Colonic mucosa (tissue), 4 donors: ENCODE data around the gene ZNF280A. TPM values are rescaled to one million over a fixed set of nuclear protein-coding genes. Genes with fewer than 3 reads are reported as not detected.

Experiments used
- DNase-seq: peaks from one replicate; pipeline ENCODE4 v3.0.0-alpha.2; 2020
- H3K27ac ChIP-seq: fragments of 200-600 bp; one replicate; pipeline ENCODE4 v1.8.0; 2021
- H3K27me3 ChIP-seq: fragments of 200-600 bp; one replicate; pipeline ENCODE4 v1.8.0; 2021
- H3K36me3 ChIP-seq: fragments of 200-600 bp; one replicate; pipeline ENCODE4 v1.8.0; 2021
- H3K4me1 ChIP-seq: fragments of 200-600 bp; one replicate; pipeline ENCODE4 v1.8.0; 2021; ENCODE audit warnings: mild to moderate bottlenecking
- H3K4me3 ChIP-seq: fragments of 200-600 bp; one replicate; pipeline ENCODE4 v1.8.0; 2021
- H3K9ac ChIP-seq, 2 donors: one replicate each; pipeline ENCODE4 v1.7.0; 2013; ENCODE audit warnings: control low read depth in 2 of 2, low read depth in 2 of 2, low read length in 2 of 2
- H3K9me3 ChIP-seq: fragments of 200-600 bp; one replicate; pipeline ENCODE4 v1.8.0; 2021
- intact Hi-C: fragments of 100-400 bp; cut with DNase I; formaldehyde crosslinking; loops from one replicate; pipeline ENCODE4 v1.14.1; 2022
- total RNA-seq, 2 donors: library from RNA; stranded (reverse); fragmentation: NEBNext Ultra II Directional in 1 of 2; extraction: Animal tissue kit (Norgen Biotek cat#: 25700) in 1 of 2; gene quantifications; one replicate each; pipeline ENCODE4 v1.2.1, GENCODE V29; 2021
- TF ChIP-seq, protein P1 (sequence below): fragments of 200-600 bp; IDR thresholded peaks from one replicate; pipeline ENCODE4 v1.8.0; 2022; ENCODE audit warnings: antibody characterized with exemption, mild to moderate bottlenecking
- donor health status: healthy.
- donor health status: DM: no; HTN: no; CAD: no.
- donor health status: DM: no; HTN: no; CAD: no.

The ZNF280A gene
- total RNA-seq, 2 donors from 2014 or later = not detected

DNA sequence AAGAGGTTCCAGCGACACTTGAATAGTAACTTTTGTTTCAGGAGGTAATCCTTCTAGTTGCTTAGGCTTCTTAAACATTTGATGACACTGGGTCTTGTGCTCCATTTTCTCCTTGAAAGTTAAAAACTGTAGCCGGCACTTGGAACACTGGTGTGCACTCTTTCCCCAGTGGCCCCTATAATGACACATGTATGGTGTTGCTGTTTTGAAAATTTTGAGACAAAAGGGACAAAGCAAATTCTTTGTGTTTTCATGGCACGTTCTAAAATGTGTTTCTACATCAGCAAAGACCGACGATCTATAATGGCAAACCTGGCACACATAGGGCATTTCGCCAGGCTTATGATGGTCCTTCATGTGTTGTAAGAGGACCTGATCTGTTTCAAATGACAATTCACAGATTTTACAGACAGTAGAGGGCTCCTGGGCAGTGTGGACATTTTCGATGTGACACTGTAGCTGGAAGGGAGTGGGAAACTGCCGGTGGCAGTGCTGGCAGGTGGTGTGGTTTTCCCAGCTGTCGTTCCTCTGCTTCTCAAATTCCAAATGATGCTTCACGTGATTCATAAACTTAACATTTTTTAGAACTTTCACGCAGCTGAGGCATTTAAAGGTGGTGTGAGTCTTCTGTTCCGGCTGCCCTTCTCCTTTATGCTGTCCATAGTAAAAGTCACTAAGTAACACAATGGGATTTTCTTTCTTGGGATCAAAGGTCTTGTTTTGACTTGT is 32.0 kb downstream of the ZNF280A start:
- Histone ChIP-seq H3K27me3 (no peaks in the 10 kb centered on the region), H3K4me1 (no peaks in the 10 kb centered on the region), H3K9ac (no peak overlapping the region), H3K36me3 (no peaks in the 10 kb centered on the region), H3K27ac (no peak overlapping the region), H3K4me3 (no peak overlapping the region), H3K9me3 (no peaks in the 10 kb centered on the region)
- TF ChIP-seq, protein P1, sequence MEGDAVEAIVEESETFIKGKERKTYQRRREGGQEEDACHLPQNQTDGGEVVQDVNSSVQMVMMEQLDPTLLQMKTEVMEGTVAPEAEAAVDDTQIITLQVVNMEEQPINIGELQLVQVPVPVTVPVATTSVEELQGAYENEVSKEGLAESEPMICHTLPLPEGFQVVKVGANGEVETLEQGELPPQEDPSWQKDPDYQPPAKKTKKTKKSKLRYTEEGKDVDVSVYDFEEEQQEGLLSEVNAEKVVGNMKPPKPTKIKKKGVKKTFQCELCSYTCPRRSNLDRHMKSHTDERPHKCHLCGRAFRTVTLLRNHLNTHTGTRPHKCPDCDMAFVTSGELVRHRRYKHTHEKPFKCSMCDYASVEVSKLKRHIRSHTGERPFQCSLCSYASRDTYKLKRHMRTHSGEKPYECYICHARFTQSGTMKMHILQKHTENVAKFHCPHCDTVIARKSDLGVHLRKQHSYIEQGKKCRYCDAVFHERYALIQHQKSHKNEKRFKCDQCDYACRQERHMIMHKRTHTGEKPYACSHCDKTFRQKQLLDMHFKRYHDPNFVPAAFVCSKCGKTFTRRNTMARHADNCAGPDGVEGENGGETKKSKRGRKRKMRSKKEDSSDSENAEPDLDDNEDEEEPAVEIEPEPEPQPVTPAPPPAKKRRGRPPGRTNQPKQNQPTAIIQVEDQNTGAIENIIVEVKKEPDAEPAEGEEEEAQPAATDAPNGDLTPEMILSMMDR = no peak
- intact Hi-C loops = no loop called here
- no peak for DNase-seq

DNA sequence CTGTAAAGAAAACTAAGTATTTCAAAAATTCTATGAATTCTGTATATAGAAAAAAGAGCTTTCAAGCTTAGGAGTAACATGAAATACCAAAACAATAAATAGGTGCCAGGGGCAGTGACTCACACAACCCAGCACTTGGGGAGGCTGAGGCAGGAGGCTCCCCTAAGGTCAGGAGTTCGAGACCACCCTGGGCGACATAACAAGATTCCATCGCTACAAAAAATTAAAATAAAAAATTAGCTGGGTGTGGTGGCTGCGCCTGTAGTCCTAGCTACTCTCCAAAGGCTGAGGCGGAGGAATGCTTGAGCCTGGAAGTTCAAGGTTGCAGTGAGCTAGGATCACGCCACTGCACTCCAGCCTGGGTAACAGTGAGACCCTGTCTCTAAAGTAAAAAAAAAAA is 33.0 kb downstream of the ZNF280A start:
- H3K4me1 ChIP-seq = no peaks in the 10 kb centered on the region
- no peak overlapping the region for H3K27ac ChIP-seq
- DNase-seq = no peak
- no peaks in the 10 kb centered on the region for H3K27me3 ChIP-seq
- no peak overlapping the region for H3K9ac ChIP-seq
- TF ChIP-seq, protein P1 = no peak
- no peaks in the 10 kb centered on the region for H3K36me3 ChIP-seq
- no peaks in the 10 kb centered on the region for H3K9me3 ChIP-seq
- no peak overlapping the region for H3K4me3 ChIP-seq
- intact Hi-C loops = no loop called here

DNA sequence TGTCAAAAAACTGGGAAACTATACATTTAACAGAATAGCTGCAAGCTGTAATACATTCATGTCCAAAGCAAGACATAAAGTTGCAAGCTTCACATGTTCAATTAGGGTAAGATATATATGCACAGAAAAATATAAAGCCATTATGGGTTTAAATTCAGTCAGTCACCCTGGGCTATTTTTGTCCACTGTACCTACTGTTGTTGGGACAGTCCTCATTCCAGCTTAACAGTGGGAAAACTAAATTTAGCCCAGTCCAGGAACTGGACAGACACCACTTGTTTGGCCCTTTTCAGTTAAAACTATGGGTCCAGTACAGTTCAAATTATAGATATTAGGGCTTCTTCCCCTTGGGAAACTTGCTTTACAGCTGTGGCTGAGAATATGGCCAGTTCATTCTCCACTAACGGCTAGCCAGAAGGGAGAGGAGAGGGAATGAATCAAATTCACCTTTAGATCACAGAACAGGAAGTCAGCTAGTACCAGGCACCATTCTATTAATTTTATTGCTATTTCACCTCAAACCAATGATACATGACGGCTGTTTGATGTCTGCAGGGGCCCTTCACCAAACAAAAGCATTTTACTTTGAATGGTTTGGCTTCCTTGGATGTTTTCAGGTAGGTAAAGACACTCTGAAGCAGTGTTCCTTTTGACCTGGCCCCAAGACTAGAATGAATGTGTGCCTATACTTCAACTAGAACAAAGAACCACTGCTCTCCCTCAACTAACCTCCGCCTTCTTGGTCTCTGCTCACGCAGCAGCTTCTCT is 33.8 kb downstream of the ZNF280A start:
- Histone ChIP-seq H3K9me3 (no peaks in the 10 kb centered on the region), H3K36me3 (no peaks in the 10 kb centered on the region), H3K9ac (no peak overlapping the region), H3K27me3 (no peaks in the 10 kb centered on the region), H3K4me3 (no peak overlapping the region), H3K4me1 (no peaks in the 10 kb centered on the region), H3K27ac (no peak overlapping the region)
- intact Hi-C loops = no loop called here
- no peak for DNase-seq
- TF ChIP-seq, protein P1 = no peak

DNA sequence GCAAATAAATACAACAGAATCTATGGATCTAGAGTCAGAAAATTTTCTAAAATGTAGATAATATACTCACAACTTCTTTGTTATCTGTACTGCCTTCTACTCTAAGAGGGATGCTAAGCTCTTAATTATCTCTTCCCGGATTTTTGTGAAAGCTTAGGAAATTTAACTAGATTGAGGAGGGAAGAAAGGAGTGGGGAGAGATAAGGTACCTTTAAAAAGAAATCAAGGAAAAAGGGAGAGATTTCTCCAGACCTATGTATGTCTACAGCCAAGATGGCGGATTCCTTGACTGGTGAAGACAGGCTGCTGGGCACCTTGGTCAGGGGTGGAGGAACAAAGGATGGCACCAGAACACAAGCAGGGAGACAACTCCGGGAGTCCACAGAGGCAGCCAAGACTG is 34.5 kb downstream of the ZNF280A start:
- H3K9ac ChIP-seq = no peak overlapping the region
- TF ChIP-seq, protein P1 = no peak
- H3K27me3 ChIP-seq = no peaks in the 10 kb centered on the region
- no peak overlapping the region for H3K27ac ChIP-seq
- no peak overlapping the region for H3K4me3 ChIP-seq
- no peaks in the 10 kb centered on the region for H3K9me3 ChIP-seq
- intact Hi-C loops = no loop called here
- no peaks in the 10 kb centered on the region for H3K36me3 ChIP-seq
- no peak for DNase-seq
- no peaks in the 10 kb centered on the region for H3K4me1 ChIP-seq

DNA sequence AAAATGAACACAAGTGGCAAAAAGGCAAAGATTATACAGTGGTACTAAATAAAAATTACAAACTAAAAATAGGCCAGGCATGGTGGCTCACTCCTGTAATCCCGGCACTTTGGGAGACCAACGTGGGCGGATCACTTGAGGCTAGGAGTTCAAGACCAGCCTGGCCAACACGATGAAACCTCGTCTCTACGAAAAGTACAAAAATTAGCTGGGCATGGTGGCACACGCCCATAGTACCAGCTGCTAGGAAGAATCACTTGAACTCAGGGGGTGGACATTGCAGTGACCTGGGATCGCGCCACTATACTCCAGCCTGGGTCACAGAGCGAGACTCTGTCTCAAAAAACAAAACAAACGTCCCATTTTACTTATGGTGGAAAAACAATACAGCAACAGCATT is 36.0 kb downstream of the ZNF280A start:
- Histone ChIP-seq H3K36me3 (no peaks in the 10 kb centered on the region), H3K4me1 (no peaks in the 10 kb centered on the region), H3K9ac (no peak overlapping the region), H3K27me3 (no peaks in the 10 kb centered on the region), H3K4me3 (no peak overlapping the region), H3K9me3 (no peaks in the 10 kb centered on the region), H3K27ac (no peak overlapping the region)
- TF ChIP-seq, protein P1 = no peak
- intact Hi-C loops = no loop called here
- no peak for DNase-seq
